HG02852 (cell line): ENCODE measurements around the gene E2F3.

ENCODE experiments used
- ATAC-seq: cut with Tn5 transposase; IDR thresholded peaks from one replicate; pipeline ENCODE4 v1.9.1; 2021; ENCODE audit warnings: mild to moderate bottlenecking, moderate library complexity; ENCODE audit not compliant: unreplicated experiment

Gene E2F3

DNA sequence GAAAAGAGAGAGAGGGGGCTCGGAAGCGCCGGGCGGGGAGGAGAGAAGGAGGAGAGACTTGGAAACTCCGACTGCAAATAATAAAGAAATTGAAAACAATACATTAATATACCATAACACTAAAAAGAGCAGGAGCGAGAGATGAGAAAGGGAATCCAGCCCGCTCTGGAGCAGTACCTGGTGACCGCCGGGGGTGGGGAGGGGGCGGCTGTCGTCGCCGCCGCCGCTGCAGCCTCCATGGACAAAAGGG, 338 bp downstream of the E2F3 start:
- ATAC-seq: no peak

DNA sequence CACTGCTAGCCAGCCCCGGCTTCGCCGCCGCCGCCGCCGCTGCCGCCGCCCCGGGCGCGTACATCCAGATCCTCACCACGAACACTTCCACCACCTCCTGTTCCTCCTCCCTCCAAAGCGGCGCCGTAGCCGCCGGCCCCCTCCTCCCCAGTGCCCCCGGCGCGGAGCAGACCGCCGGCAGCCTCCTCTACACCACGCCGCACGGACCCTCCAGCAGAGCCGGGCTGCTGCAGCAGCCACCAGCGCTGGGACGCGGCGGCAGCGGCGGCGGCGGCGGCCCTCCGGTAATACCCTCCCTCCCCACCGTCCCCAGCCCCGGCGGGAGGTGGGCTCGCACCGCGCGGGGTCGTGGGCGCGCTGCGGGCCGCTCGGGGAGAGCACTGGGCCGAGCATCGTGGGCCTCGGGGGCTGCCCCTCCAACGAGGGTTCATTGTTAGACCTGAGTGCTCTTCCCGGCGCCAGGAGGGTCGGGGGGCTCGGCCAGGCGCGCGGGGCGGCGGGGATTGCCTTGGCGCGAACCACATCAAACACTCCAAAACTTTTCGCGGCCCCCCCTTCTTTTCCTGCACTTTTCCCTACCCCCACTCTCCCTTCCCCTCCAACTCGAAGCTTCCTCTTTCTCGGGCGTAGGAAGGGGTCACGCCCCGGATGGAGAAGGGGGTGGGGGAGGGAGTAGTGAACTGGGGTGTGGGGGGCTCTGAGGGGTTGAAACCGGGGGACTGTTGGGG, 827 bp downstream of the E2F3 start:
- ATAC-seq: no peak

DNA sequence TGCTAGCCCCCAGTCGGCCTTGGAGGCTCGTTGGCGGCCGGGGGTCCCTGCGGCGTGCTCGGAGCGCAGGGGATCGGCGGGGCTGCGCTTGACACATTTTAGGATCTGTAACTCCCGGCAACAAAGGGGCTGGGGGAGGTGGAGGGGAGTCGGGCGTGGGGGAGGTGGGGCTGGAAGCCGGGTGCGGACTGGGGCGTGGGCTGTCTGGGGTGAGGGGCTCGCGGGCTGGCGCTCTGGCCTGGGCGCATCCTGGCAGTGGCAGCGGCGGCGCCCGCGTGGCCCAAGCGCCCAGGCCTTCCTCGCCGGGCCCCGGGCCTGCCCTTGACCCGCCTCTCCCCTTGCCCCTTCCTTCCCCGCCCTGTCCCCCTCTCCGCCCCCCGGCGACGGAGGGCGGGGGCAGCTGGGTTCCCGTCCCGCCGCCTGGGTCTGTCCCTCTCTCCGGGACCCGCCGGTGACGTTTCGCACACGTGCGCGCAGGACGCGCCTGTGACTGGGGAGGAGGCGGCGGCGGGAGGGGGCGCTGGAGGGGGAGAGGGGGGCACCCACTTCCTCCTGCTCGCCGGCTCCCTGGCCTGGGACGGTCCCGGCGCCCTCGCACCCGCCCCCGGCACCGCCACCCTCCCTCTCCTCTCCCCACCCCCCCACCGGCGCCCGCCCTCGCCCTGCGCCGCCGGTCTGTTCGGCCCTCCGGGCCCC, 1.5 kb downstream of the E2F3 start:
- ATAC-seq: peak; percentile 41

DNA sequence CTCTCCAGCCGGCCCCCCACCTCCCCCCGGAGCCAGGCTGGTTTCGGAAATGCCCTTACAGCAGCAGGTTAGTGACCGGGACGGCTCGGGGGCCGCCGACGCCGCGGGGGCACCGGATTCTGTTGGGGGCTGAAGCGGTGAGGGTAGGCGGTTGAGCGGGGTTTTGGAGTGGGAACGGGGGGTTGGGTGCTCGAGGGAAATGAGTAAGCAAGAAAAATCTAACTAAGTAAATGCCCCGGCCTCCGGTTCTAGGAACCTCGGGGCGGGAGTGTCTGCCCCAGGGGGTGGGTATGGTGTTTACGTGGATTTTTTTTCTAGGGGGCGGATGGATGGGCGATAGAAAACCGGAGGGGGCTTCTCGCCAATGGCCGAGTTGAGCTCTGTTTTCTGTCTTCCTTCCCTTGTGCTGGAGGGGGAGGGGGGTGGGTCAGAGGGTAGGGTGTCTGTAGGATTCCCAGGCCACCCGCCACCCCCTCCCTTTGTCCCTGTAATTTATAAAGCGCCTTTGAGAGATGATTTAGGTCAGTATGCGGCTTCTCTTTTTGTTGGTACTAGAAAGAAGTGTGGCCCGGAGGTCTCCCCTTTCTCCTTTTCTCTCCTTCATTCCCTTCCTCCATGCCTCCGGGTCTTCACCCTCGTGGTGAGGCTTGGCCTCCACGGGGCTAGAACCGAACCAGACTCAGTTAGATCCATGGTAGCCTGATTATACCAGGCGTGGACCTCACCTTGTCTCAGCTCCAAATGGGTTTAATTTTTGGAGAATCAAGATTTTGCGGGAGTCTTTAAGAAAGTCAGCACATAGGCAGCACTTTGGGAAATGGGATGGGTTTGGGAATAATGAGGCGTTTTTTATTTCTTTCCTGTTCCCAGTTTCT, 2.3 kb downstream of the E2F3 start:
- ATAC-seq: peak; percentile 4

DNA sequence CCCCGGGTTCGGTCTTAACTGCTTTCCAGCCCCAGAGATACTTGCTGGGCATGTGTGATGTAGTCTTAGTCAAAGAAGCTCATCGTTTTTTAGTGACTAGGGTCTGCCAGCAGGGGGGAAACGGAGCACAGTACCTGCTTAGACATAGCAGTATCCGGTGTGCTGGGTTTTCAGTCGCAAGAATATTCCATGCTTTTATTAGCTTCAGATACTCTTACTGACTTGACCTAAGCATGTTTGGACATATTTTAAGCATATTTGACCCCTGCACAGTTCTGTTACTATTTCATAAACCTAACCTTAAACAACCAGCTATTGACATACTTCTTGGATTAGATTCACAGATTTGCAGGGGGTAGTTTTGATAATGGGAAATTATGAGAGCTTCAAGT, 3.0 kb downstream of the E2F3 start:
- ATAC-seq: peak; percentile 16

DNA sequence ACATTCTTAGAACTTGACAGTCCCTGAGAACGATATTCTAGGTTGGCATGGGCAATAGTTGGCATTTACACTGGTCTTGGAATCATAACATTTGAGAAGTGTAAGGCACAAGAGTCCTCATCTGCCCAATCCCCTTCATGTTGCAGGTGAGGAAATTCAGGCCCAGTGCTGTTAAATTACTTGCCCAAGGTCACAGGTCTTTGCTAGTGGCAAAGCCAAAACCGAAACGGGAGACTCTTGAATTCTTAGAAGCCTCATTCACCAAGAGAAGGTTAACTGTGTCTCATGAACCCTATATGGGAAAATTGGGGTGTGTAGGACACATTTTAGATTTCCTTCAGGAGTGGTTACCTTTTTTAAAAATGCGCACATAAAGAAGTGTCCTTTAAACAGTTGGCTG, 7.2 kb downstream of the E2F3 start:
- ATAC-seq: no peak

DNA sequence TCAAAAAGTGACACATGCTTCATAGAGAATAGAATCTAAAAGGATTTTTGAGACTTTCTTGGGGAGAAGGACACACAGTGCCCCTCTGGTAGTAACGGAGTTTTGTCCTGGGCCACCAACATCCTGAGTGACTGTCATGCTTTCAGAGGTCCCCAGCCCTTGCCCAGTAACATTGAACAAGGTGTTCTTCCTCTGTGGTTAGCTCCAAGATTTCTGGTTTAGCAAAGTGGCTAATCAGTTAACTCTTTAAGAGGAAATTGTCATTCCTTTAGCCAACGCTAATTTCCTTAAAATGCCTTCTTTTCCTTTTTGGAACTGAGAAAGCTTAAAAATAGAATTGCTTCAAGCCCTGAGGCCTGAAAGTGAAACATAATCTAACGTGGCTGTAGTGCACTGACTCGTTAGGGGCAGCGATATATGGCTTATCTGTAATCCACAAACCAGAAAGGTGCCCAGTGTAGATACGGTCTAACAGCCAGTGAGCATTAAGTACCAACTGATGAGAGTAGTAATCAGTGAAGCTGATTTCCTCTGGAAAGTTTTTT, 7.8 kb downstream of the E2F3 start:
- ATAC-seq: peak; percentile 93

DNA sequence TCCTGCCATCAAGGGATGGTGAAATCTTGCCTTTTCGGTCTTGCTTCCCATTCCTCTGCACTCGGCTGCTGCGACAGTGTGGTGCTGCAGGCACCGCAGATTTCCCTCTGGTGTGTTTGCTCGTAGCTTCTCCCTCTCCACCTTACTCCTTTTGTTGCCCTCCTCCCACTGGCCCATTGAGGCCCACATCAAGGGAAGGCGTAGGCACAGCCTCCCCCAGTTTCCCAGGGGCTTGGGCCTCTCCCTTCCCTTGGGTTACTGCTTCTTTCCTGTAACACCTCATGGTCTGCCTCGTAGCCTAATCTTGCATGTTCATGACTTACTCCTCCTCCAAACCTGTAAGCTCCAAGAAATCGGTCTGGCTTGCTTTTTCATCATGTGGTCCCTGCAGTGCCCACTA, 9.9 kb downstream of the E2F3 start:
- ATAC-seq: no peak

DNA sequence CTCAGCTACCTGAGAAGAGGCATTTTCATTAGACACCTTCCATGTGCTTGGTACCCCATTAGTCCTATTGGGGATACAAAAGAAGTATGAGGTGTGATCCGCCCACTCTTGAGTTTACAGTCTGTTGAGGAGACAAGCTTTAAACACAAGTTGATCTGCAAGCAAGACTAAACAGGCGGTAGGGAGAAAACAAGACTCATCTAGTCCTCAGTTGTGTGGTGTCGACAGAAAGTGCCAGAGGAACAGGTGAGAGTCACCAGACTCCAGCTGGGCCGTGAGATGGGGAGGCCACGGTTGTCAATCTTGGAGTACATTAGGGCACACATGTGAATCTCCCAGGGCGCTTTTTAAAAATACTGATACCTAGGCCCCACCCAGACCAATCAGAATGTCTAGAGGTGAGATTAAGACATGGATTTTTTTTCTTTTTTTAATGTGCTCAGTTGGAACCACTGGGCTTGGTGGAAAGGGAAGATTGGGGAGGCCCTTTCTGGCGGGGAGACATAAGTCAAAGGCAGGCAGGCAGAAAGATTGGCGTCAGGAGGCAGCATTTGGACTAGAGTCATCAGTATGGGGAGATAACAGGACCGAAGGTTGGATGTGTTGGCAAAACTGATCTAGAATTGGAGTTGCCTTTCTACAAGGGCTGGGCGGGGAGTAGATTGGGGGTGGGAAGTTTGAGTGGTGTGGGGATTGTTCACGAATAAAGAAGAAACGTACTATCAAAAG, 10.4 kb downstream of the E2F3 start:
- ATAC-seq: no peak

DNA sequence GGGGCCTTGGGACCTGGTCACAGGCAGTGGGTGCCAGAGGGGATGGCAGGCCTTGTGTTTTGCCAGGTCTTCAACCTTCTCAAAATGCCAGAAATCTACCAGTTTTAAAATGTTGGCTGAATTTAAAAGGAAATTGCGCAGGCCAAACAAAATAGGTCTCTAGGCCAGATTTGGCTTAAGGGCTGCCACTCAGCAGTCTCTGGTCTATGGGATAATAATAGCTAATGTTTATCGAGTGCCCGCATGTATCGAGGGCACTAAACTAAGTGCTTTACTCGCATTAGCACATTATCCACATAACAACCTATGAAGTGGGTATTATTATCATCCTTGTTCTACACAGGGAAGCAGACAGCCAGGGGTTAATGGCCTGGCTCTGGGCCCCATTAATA, 11.0 kb downstream of the E2F3 start:
- ATAC-seq: no peak

DNA sequence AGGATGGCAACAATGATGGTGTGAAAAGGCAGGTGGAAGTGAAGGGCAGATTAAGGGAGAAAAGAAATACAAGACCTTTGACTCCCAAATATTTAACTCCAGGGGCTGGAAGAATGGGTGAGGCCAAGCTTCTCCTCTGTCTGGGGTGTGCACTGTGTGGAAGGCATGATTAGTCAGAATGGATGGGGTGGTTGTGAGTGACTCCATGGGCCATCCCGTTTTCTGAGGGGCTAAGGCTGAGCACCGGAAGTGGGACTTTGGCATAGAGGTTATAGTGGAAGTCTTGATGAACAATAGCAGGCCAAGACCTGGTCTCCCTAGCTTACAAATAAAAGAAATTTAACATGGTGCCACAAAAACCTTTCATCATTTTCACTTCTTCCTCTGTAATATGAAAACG, 12.1 kb downstream of the E2F3 start:
- ATAC-seq: no peak

DNA sequence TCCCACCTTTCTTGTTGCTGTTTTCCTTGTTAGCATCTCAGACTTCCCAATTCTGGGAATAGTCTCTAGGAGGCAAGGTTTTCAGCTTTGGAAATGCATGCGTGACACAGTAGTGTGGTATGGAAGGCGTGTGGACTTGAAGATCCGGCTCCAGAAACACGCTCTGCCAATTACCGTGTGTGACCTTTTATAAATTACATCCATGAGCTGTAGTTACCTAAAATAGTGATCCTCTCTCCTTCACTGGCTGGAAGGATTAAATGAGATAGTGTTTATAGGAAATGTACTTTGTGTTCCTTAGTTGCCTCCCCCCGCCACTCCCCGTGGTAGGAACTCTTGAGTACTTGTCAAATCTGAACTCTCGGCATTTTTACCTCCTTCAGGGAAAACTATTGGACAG, 13.0 kb downstream of the E2F3 start:
- ATAC-seq: no peak

DNA sequence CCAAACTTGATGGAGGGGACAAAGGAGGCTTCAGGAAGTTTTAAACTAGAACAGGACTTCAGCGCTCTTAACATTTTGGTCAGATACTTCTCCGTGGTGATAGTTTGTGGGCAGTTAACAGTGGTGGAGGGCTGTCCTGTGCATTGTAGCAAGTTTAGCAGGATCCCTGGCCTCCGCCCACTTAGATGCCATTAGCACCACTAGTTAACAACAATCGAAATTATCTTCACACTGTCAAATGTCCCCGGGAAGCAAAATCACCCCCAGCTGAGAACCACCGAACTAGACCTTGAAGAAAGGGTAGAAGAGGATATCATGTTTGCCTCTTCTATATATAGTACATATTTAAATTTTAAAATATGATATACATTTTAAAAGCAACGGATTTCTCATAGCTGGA, 13.6 kb downstream of the E2F3 start:
- no peak for ATAC-seq

DNA sequence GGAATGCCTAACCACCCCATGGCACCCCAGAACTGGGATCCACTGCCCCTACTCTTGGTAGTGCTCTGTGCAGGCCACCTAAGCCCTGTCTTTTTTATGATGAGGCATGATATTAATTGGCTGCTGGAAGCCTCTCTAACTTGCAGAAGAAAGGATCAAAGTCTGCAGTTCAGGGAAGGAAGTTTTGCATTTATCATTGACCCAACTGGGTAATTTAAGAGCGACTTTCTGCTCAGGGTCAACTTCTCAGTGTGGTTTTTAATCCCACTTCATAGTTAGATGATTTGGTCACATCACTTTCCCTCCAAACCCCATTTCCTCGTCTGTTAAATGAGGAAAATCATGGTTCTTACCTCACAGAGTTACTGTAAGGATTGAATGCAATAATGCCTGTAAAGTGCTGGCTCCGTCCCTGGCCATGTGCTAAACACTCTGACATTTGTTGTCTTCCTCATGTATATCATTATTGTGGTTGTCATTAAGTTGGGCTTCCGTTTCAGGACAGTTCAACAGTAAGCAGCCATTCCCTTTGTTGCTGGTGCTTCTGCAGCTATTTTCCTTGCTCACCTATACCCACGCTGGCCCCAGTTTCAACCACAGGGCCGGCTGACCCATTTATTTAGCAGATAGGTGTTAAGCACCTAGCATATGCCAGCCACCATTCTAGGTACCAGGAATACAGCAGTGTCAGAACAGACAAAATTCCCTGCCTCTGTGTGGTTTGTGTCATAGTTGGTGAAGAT, 14.2 kb downstream of the E2F3 start:
- ATAC-seq: no peak

DNA sequence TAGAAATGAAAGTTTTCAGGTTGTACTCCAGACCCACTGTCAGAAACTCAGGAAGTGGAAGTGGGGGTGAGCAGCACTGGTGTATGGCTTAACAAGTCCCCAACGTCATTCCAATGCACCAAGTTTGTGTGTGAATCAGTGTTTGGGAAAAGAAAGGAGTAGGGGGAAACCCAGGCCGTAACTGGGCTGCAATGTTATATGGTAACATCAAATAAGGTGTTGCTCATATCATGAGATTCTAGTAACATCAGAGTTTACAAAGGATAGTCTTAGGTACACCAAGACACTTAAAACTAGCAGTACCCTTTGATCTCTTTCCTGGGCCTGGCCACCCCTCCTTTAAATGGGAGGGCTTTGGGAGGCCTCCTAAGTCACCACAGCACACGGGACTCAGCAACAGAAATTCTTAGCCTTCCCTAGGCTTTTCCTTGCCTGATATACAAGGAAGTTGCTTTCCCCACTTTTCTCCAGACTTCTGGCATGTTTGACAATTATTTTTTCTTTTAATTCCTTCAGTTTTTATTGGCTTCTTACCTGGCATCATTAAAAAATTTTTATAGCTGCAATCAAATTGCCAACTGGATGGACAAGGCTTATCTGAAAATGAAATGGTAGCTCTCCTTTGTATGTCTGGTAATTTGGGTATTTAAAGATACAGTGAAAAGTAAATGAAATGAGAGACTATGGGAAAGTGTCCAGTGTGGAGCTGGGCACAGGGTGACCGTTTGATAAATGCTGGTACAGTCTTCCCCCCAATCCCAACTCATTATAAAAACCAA, 15.1 kb downstream of the E2F3 start:
- ATAC-seq: no peak

DNA sequence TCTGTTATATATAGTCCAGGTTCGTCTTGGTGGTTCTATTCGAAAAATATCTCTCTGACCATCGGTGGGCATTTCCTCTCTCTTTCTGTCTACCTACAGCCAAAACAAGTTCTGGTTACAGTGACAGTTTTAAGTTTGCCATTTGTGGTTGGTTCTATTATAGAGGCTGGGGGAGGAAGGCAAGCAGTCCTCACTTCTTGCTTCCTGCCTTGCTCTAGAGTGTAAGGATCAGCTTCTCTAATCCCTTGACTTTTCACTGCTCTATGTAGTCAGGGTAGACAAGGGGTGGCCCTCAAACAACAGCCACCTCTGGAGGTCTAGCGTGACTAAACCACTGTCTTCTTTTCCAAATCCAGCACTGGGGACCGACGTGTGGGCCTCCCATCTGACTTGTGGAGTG, 16.1 kb downstream of the E2F3 start:
- peak; percentile 61 for ATAC-seq

DNA sequence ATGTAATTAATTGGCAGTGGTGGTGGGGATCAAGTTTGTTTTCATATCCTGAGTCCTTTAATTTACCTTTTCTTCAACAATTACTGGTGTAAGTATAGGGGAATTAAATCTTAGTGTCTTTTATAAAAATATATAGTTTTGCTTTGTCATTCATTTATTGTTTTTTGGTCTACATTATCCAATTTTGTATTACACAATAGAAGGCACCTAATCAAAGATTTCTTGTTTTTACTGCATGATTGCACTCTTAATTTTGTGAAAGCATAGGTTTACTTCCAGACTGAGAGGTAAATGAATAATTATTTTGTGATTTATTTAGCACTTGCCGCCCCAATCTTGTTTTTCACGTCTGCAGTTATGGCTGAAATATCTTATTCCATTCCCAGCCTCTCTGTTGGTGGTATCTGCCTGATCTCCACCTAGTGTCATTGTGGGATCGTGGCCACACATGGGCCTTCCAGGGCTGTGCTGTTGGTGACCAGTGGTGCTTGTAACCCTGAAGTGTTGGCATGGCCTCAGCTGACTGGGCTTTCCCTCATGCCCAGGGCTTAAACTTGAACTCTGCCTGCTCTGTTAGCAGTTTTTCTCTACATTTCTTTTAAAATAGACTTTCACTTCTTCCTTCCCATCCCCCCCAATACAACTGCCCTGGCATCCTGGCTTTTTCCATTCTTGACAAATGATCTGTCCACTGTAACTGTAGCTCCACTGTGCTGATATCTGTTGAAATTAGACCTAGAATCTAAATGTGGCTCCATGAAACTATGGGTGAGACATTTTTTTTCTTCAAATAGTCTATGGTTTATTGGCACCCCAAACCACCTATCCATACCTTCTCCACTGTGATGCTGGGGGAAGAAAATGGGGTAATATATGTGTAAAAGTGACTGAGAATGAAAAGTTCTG, 24.8 kb downstream of the E2F3 start:
- no peak for ATAC-seq

DNA sequence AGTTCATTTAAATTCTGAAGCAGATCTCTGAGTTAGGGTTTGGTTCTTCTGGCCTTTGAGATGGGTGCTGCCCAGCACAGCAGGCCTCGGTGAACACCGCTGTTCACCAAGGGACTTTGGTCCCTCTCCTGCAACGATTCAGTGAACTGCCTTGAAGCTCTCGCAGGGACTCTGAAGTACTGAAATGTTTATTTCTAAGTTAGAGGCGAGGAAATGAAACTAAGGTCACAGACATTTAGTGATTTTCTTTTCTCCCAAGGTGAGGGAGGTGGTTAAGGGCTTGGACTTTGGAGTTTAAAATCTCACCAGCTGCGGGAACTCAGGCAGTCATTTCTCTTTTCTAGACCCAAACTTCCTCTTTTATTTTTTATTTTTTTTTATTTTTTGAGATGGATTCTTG, 26.2 kb downstream of the E2F3 start:
- ATAC-seq: peak; percentile 93

DNA sequence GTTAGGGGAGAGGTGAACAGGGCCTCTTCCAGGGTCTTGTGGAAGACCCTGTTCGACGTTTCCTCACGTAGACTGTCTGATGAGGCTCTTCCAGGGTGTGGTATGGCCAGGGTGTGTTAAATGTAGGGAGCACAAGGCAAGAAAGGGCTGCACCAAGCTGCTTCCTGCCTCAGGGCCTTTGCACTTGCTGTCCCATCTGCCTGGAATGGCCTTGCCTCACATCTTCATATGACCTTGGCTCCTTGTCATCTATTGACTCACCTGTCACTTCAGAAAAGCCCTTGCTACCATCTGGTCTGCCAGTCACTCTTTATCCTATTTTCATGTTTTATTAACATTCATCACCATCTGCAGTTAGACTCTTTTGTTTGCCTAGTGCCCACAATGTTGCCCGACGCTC, 31.0 kb downstream of the E2F3 start:
- no peak for ATAC-seq
